GM19463 (cell line): ENCODE results near the gene PRKAR1B.

Source experiments
- ATAC-seq: cut with Tn5 transposase; IDR thresholded peaks from one replicate; pipeline ENCODE4 v1.9.1; 2021; ENCODE audit warnings: mild to moderate bottlenecking, moderate library complexity; ENCODE audit not compliant: unreplicated experiment

PRKAR1B gene

GRCh38 chr7:548401-548800 is 178.7 kb downstream of the PRKAR1B start:
- ATAC-seq, result no peak

GRCh38 chr7:545470-545869 is 181.6 kb downstream of the PRKAR1B start:
- ATAC-seq, result no peak

GRCh38 chr7:544338-545221 is 182.5 kb downstream of the PRKAR1B start:
- ATAC-seq, result no peak

- no peak for ATAC-seq
Measured at GRCh38 chr7:543501-544337, 183.4 kb downstream of the PRKAR1B start.

- no peak for ATAC-seq
Measured at GRCh38 chr7:542713-543500, 184.2 kb downstream of the PRKAR1B start.

GRCh38 chr7:542131-542712 is 184.9 kb downstream of the PRKAR1B start:
- ATAC-seq, result no peak

- no peak for ATAC-seq
Measured at GRCh38 chr7:541661-542060, 185.4 kb downstream of the PRKAR1B start.

- ATAC-seq, result no peak
Measured at GRCh38 chr7:540997-541396, 186.1 kb downstream of the PRKAR1B start.

- ATAC-seq, result no peak
Measured at GRCh38 chr7:540579-540978, 186.5 kb downstream of the PRKAR1B start.

GRCh38 chr7:539731-540411 is 187.2 kb downstream of the PRKAR1B start:
- no peak for ATAC-seq

- no peak for ATAC-seq
Measured at GRCh38 chr7:538764-539685, 188.1 kb downstream of the PRKAR1B start.

GRCh38 chr7:537911-538634 is 189.0 kb downstream of the PRKAR1B start:
- ATAC-seq, result no peak

GRCh38 chr7:536231-536630 is 190.8 kb downstream of the PRKAR1B start:
- ATAC-seq, result no peak

GRCh38 chr7:534959-535358 is 192.1 kb downstream of the PRKAR1B start:
- ATAC-seq, result no peak

GRCh38 chr7:534075-534474 is 193.0 kb downstream of the PRKAR1B start:
- ATAC-seq, result no peak

- ATAC-seq, result no peak
Measured at GRCh38 chr7:533266-533665, 193.8 kb downstream of the PRKAR1B start.

- ATAC-seq, result no peak
Measured at GRCh38 chr7:532379-533143, 194.5 kb downstream of the PRKAR1B start.

- no peak for ATAC-seq
Measured at GRCh38 chr7:531777-532176, 195.3 kb downstream of the PRKAR1B start.
